Osteoblast (primary cell): ENCODE measurements around the gene ZNF512. TPM values are rescaled to one million over a fixed set of nuclear protein-coding genes. Genes with fewer than 3 reads are reported as not detected.

Source experiments
- DNase-seq: peaks from one replicate; pipeline ENCODE4 v3.0.0; 2011; ENCODE audit warnings: low spot score, mixed read lengths; ENCODE audit not compliant: insufficient read length; ENCODE audit errors: missing footprints
- H2AFZ ChIP-seq: 2 replicates; pipeline ENCODE4 v1.6.0; 2011; ENCODE audit warnings: mild to moderate bottlenecking, low read length
- H3K27ac ChIP-seq: 2 replicates; pipeline ENCODE4 v1.5.1; 2011; ENCODE audit warnings: mild to moderate bottlenecking, low read depth, low read length, moderate library complexity
- H3K27me3 ChIP-seq: 2 replicates; pipeline ENCODE4 v1.6.0; 2012; ENCODE audit warnings: mild to moderate bottlenecking, control low read depth, inconsistent platforms, low read length, moderate library complexity; ENCODE audit not compliant: insufficient read depth
- H3K36me3 ChIP-seq: 2 replicates; pipeline ENCODE4 v1.5.1; 2011; ENCODE audit warnings: mild to moderate bottlenecking, low read length, control low read depth, moderate library complexity; ENCODE audit not compliant: insufficient read depth
- H3K4me1 ChIP-seq: 2 replicates; pipeline ENCODE4 v1.5.1; 2011; ENCODE audit warnings: mild to moderate bottlenecking, low read length, control low read depth, moderate library complexity; ENCODE audit not compliant: insufficient read depth
- H3K4me2 ChIP-seq: 2 replicates; pipeline ENCODE4 v1.6.0; 2011; ENCODE audit warnings: mild to moderate bottlenecking, low read length; ENCODE audit not compliant: insufficient read depth
- H3K4me3 ChIP-seq: fragments of 200-600 bp; sonication (generic); 3 replicates; pipeline ENCODE4 v1.5.1; 2012; ENCODE audit warnings: mild to moderate bottlenecking, low read length, inconsistent platforms; ENCODE audit not compliant: insufficient read depth
- H3K79me2 ChIP-seq: 2 replicates; pipeline ENCODE4 v1.6.0; 2012; ENCODE audit warnings: mild to moderate bottlenecking, low read length, control low read depth, inconsistent platforms; ENCODE audit not compliant: insufficient read depth
- H3K9me3 ChIP-seq: 2 replicates; pipeline ENCODE4 v1.5.1; 2011; ENCODE audit warnings: low read depth, low read length, control low read depth
- H4K20me1 ChIP-seq: 2 replicates; pipeline ENCODE4 v1.6.0; 2012; ENCODE audit warnings: mild to moderate bottlenecking, low read length, control low read depth; ENCODE audit not compliant: insufficient read depth
- total RNA-seq: library from RNA; depleted of rRNA; stranded (reverse); fragments of >200 nt; gene quantifications from 2 replicates; pipeline ENCODE4 v1.2.3, GENCODE V29; 2012
- TF ChIP-seq, protein P1 (sequence below): IDR thresholded peaks from 2 replicates; pipeline ENCODE4 v1.5.1; 2011; ENCODE audit warnings: mild to moderate bottlenecking, low read depth, low read length, moderate library complexity; ENCODE audit errors: extremely low read depth

Gene ZNF512
- total RNA-seq, 1 donor = 21.4 TPM

DNA sequence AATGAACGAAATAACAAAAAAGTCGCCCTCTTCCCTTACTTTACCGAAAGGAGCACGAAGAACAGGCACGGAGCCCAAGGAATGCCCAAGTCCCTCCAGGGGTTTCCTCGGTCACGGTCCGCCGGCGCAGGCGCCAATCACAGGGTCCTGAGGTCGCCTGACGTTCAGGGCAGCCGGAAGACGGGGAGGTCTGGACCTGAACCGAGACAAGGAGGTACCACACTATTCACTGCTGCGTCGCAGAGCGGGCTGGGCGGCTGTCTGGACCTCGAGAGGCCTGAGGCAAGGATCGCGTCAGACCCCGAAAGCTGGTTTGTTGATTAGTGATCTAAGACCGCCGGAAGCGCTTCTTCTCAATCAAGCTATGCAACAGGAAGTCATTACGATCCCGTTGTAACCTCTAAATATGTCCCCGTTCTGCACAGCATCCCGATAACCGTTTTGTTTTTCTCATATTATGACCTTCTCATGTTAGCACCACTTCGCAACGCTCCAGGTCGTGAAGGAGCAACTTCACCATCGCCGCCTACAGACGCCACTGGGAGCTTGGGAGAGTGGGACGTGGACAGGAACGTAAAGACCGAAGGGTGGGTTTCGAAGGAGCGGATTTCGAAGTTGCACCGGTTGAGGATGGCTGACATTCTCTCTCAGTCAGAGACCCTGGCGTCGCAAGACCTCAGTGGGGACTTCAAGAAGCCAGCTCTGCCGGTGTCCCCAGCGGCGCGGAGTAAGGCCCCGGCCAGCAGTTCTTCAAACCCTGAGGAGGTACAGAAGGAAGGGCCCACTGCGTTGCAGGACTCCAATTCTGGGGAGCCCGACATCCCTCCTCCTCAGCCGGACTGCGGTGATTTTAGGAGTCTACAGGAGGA, 80.7 kb downstream of the ZNF512 start, which contains the start of the genes SLC4A1AP and SUPT7L:
Gene SLC4A1AP, plus strand, starts transcription at position 605 of the 869 bp plus-strand sequence. Its CDS starts 26 bp downstream, at position 631.
Gene SUPT7L, minus strand, starts transcription at position 330 of the 869 bp plus-strand sequence. CDS start 1,422 bp downstream, outside the sequence.
- H3K4me3 ChIP-seq = peak within 1 kb of the TSS; percentile 97
- TF ChIP-seq, protein P1, sequence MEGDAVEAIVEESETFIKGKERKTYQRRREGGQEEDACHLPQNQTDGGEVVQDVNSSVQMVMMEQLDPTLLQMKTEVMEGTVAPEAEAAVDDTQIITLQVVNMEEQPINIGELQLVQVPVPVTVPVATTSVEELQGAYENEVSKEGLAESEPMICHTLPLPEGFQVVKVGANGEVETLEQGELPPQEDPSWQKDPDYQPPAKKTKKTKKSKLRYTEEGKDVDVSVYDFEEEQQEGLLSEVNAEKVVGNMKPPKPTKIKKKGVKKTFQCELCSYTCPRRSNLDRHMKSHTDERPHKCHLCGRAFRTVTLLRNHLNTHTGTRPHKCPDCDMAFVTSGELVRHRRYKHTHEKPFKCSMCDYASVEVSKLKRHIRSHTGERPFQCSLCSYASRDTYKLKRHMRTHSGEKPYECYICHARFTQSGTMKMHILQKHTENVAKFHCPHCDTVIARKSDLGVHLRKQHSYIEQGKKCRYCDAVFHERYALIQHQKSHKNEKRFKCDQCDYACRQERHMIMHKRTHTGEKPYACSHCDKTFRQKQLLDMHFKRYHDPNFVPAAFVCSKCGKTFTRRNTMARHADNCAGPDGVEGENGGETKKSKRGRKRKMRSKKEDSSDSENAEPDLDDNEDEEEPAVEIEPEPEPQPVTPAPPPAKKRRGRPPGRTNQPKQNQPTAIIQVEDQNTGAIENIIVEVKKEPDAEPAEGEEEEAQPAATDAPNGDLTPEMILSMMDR = no peak
- H2AFZ ChIP-seq = peak within 1 kb of the TSS; percentile 100
- H4K20me1 ChIP-seq = no peaks in the 10 kb centered on the region
- H3K27me3 ChIP-seq = no peaks in the 10 kb centered on the region
- peaks cover 35% of the 10 kb centered on the region for H3K36me3 ChIP-seq
- H3K79me2 ChIP-seq = peaks cover 61% of the 10 kb centered on the region
- peak within 1 kb of the TSS; percentile 99 for H3K4me2 ChIP-seq
- peak within 1 kb of the TSS; percentile 97 for H3K27ac ChIP-seq
- peak; percentile 80 for DNase-seq
- H3K9me3 ChIP-seq = no peaks in the 10 kb centered on the region
- peaks cover 25% of the 10 kb centered on the region for H3K4me1 ChIP-seq

DNA sequence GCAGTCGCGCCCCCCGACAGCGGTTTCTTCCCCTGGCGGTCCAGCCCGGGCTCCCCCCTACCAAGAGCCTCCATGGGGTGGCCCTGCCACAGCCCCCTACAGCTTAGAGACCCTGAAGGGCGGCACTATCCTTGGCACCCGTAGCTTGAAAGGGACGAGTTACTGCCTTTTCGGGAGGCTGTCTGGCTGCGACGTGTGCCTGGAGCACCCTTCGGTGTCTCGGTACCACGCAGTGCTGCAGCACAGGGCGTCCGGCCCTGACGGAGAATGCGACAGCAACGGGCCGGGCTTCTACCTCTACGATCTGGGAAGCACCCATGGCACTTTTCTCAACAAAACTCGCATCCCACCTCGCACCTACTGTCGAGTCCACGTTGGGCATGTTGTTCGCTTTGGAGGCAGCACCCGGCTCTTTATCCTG, 81.3 kb downstream of the ZNF512 start:
- Histone ChIP-seq H2AFZ (peak overlapping the region; percentile 100), H3K4me3 (peak overlapping the region; percentile 97)
- TF ChIP-seq, protein P1 = no peak

DNA sequence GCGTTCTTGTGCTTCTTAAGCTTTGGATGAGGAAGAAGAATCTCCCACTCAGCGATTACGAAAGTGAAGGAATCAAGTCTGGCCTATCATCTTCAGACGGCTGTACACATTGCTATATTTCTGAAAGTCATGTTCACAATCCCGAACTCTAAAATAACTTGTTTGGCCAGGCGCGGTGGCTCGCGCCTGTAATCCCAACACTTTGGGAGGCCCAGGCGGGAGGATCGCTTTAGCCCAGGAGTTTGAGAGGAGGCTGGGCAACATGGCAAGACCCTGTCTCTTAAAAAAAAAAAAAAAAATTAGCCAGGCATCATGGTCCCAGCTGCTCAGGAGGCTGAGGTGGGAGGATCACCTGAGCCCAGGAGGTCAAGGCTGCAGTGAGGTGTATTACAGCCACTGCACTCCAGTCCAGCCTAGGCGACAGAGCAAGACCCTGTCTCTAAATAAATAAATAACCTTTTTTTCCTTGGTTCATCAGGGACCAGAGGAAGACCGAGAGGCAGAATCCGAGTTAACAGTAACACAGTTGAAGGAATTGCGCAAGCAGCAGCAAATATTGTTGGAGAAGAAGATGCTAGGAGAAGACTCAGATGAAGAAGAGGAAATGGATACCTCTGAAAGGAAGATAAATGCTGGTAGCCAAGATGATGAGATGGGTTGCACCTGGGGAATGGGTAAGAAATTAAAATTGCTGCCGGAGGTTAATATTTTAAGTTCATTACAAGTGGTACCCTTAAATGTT, 82.0 kb downstream of the ZNF512 start:
- Histone ChIP-seq H3K4me2 (peak overlapping the region; percentile 99), H3K4me1 (peaks cover 25% of the 10 kb centered on the region), H3K9me3 (no peaks in the 10 kb centered on the region), H3K36me3 (peaks cover 39% of the 10 kb centered on the region), H4K20me1 (no peaks in the 10 kb centered on the region), H3K4me3 (peak overlapping the region; percentile 97), H3K27me3 (no peaks in the 10 kb centered on the region), H2AFZ (peak overlapping the region; percentile 100), H3K79me2 (peaks cover 52% of the 10 kb centered on the region), H3K27ac (peak overlapping the region; percentile 97)
- TF ChIP-seq, protein P1 = no peak
- no peak for DNase-seq

More for the DNA sequence above, 81.3 kb downstream of the ZNF512 start:
- peak; percentile 27 for DNase-seq
- peaks cover 39% of the 10 kb centered on the region for H3K36me3 ChIP-seq
- H3K27ac ChIP-seq = peak overlapping the region; percentile 97
- no peaks in the 10 kb centered on the region for H3K27me3 ChIP-seq
- peak overlapping the region; percentile 99 for H3K4me2 ChIP-seq
- peaks cover 25% of the 10 kb centered on the region for H3K4me1 ChIP-seq
- no peaks in the 10 kb centered on the region for H4K20me1 ChIP-seq
- no peaks in the 10 kb centered on the region for H3K9me3 ChIP-seq
- H3K79me2 ChIP-seq = peaks cover 58% of the 10 kb centered on the region
